ENCODE data around the gene RNF220.
"Not testable (repeated sequence)": the region's sequence is repeated elsewhere in the genome, so short reads cannot be mapped to it uniquely, and the experiment has no call there.

- TF ChIP-seq POLR2A, CTCF (IDR thresholded peaks at IDR 0.05): not testable (repeated sequence)
Observed at GRCh38 chr1:44666719-44667118, 261.7 kb downstream of the RNF220 start.
